Occipital lobe (tissue), 2 donors: ENCODE data around the gene FEN1. TPM values are rescaled to one million over a fixed set of nuclear protein-coding genes. Genes with fewer than 3 reads are reported as not detected.
A peak's percentile ranks its signal among the peaks of the same experiment; 100 is the strongest.

Source experiments
- DNase-seq: peaks from one replicate; lab custom pipeline; 2025; lab: John Stamatoyannopoulos, UW
- total RNA-seq: library from RNA; depleted of rRNA; stranded (reverse); fragments of >200 nt; gene quantifications from one replicate; pipeline ENCODE4 v1.2.3, GENCODE V29; 2014

The FEN1 gene
- total RNA-seq, 1 donor from 2014 or later = 13.3 TPM

DNA sequence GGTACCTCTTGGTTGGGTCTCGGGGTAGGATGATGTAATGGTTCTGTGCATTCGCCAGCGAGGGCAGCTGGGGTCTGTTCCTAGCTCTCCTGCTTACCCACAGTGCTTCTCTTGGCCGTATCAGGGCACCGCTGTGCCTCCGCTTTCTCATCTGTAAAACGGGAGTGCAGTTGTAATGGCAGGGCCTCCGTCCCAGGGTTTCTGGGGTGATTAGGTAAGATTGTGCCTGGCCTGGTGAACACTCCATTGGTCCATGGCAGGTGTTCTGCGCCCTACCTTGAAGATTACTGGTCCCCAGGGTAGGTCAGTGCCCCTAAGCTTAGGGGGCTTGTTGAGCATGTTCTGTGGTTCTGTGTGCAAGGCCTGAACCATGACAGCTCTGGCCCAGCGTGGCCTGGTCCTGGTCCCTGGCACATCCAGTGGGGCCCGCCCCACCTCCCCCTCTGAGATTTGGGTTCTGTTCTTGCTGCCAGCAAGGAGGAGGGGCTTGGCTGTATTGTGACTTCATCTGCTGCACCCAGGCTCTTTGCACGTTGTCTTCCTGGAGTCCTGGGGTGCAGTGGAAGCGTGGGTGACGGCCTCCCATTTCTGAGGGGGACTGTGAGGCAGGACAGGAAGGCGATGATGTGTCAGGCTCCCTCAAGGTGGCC, 35.4 kb upstream of the FEN1 start:
- no peak for DNase-seq

DNA sequence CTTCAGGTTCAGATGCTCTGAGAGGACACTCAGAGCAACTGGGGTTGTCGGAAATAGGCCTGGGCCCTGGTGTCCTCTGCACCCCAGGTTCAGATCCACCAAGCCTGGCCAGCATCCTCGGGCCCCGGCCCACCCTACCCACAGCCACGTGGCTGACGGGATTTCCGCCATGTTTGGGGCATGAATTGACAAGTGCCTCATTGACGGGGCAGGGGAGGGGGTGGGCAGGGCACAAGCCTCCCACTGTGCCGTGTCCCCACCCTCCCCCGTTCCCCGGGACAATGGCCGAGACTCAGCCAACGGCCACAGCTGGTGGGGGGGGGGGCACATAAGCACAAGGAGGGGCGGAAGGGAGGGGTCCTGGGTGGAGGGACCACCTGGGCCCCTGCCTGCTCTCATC, 31.8 kb upstream of the FEN1 start:
- peak; percentile 71 for DNase-seq

DNA sequence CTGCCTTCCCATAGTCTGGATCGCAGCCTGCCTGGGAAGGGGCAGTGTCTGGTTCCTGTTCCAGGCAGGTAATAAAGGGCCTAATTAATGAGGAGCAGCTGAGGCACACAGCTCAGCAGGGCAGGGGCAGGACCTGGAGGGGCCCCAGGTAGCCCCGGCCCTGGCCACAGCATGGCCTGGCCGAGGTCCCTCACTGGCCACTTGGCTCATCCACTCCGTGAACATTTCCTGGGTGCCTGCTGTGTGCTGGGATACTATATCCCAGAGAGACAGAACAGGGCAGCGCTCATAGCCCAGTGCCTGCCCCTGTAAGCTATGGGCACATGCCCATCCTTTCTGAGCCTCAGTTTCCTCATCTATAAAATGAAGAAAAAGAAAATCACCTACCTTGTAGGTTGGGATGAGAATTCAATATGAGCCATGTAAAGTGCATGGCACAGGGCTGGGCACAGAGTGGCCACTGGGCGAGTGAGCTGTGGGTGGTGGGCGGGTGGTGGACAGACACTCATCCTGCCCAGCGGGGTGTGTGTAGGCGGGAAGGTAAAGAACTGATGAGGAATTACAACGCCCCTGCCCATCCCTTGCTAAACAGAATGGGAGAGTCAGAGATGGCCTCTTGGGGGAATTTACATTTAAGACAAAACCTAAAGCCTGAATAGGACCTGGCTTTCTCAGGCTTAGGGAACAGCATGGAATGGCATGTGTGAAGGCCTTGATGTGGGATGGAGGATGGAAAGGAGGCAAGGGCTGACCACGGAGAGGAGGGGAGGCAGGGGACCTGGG, 31.1 kb upstream of the FEN1 start:
- DNase-seq = no peak

DNA sequence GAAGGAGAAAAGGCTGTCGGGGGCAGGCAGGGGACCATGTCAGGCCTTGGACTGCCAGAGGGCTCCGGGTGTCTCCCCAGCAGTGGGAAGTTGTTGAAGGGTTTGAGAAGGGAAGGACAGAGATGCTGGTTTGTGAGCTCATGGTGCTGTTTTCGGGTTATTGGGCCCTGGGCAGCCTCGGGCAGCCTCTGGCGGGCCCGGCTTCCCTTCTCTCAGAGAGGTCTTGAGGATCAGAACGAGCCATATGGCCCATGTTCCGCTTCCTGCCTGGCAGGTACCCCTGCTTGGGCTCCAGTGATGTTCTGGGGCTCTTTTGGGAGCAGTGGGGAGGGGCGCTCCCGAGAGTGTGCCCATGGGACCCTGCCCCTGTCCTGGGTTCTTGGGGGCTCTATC, 30.5 kb upstream of the FEN1 start:
- no peak for DNase-seq

DNA sequence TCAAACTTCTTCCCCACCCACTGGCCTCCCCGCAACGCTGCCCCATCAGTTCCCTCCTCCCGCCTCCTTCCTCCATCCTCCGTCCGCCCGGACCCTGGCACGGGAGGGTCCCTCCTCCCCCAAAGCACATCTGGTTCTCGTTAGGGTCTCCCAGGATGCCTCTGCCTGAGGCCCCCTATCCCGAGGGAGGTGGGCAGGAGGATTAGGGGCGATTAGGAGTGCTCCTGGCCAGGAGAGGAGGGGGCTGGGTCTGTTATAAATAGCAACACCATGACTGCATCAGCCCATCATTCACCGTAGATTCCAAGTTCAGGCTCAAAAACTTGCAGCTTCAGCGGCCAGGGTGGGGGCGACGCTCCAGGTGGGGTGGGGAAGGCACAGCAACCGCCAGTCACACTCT, 29.9 kb upstream of the FEN1 start:
- no peak for DNase-seq

DNA sequence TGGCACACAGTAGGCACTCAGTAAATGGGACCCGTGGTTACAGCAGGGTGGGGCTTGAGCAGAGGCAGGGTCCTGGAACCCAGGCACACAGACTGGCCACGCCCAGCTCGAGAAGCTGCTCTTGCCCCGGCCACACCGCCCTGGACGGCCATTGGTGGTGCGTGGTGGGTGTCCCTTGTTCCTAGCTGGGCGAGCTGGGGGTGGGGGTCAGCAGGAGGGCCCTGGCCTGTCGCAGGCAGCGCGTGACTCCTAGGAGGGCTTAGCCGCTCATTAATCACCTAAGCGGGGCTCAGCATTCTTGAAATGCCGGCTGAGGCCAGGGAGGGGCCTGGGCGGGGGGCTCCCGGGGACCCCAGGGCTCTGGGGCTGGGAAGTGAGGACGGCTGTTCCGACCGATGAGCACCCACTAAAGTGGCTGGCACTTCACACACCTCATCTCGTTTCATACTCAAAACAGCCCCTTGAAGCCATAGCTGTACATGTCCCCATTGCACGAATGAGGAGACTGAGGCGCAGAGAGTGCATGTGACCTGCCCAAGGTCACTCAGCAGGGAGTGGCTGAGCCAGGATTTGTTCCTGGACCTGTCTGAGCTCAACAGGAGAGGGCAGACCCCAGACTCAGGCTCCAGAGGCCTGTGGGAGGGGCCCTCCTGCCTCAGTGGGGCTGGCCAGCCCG, 28.6 kb upstream of the FEN1 start:
- no peak for DNase-seq

DNA sequence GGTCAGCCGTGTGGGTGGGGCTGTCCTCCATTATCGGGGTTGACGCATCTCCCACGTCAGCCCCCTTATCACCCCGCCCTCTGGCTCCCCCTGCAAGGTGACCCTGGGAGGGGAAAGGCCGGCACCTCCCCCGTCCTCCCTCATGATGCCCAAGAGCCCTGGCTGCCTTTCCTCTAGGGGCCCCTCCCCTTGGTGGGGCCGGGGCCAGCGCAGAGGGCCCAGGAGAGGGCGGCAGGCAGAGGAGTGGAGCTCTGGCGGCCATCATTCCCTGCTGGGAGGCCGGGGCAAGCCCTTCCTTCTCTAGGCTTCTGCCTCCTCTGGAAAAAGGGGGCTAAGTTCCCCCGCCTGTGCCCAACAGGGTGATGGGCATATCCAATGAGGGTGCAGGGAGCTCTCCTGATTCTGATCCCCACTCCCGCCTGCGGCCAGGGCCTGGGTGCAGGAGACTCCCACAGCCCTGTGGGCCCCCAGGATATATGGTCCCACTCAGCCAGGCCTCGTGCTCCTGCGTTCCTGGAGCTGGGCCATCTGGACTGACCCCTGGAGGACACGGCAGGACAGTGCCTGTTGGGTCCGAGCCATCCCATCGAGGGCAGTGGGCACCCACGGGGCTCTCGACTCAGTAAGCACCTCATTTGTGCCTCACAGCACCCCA, 28.0 kb upstream of the FEN1 start:
- no peak for DNase-seq

DNA sequence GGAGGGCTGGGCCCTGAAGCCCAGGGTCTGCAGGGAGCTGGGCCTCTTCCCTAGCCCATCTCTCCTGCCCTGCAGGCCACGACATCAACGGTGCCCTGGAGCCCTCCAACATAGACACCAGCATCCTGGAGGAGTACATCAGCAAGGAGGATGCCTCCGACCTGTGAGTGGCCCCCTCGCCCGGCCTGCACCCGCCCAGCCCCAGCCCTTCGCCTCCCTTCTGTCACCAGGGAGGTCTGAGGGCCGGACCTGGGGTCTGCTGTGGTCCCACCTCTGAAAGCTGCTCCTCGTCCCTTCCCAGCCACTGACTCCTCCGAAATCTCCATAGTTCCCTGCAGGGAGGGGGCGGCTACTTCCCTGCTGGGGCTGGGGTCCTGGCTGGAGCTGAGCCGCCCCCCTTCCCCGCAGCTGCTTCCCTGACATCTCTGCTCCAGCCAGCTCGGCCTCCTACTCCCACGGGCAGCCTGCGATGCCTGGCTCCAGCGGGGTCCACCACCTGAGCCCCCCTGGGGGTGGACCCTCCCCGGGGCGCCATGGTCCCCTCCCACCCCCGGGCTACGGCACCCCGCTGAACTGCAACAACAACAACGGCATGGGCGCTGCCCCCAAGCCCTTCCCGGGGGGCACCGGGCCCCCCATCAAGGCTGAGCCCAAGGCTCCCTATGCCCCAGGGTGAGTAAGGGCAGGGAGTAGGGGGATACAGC, 27.0 kb upstream of the FEN1 start:
- DNase-seq = no peak

DNA sequence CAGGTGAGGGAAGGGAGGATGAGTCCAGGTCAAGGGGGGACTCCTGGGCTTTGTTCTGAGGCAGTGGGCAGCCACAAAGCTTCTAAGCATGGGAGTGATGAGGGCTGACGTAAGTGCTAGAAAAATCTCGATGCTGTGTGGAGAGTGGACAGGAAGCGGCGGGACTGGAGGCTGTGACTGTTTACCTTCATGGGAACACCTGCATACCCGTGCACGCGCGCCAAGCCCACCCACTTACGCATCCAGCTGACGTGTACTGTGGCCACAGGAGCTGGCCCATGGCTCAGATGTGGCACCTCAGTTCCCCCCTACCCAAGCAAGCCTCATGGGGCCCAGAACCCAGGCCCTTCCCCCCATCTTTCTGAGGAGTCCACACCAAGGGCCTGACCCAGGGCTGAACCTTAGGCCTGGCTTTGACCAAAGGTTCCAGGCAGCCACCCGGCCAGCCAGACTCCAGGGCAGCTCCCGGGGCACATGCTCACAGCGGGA, 26.3 kb upstream of the FEN1 start:
- no peak for DNase-seq

DNA sequence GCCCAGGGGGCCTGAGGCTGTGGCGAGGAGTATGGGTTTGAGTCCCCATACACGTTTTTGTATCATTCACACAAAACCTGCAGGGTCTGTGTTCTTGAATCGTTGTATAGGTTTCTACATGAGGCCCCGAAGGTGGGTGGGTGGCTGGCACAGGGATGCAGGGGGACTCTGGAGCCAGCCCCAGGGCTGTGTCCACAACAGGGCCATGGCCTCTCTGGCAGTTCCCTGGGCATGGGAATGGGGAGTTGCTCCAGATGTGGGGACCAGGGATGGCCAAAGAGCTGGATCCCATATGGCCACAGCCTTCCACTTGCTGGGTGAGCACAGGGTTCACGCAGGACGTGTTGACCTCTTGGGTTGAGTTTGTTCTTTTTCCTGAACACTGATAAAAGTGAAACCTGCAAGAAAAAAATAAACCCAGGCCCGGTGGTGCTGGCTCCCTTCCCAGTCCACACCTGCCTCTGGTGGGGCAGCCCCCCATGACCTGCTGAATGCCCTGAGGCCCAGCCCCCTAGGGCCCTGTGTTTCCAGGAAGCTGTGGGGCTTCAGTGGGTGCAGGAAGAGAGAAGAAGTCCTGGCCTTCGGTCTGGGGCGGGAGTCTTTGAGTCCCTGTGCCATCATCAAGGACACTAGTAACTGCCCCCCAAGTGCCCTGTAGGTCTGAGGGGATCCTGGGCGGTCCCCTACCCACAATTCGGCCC, 24.2 kb upstream of the FEN1 start:
- no peak for DNase-seq

DNA sequence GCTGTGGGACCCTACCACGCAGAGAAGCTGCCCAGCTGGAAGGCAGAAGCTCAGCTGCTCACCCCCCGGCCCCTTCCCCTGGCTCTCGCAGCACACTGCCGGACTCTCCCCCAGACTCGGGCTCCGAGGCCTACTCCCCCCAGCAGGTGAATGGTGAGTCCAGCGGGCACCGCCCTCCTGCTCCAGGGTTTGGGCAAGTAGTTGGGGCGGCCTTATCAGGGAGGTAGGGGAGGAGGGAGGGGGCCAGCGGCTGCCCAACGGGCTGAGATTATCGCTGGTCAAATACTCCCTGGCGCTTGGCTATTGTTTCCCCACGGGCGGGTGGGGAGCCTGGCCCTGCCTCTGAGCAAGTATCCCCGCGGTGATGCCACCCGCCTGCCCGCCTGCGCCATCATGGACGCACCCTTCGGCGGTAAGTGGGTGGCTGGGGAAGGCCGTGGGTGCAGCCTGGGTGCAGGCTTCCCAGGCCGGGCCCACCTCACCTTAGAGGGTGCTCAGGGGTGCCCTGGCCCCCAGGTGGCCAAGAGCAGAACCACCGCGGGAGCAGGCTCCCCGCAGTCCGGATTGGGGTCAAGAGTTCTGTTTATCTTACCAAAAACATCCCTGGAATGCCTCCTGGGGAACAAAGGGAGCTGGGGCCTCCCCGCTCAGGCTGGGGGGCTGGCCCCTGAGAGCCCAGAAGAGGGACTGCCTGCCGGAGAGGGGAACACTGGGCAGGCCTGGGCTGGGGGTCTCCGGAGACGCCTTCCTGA, 23.4 kb upstream of the FEN1 start:
- DNase-seq = no peak

DNA sequence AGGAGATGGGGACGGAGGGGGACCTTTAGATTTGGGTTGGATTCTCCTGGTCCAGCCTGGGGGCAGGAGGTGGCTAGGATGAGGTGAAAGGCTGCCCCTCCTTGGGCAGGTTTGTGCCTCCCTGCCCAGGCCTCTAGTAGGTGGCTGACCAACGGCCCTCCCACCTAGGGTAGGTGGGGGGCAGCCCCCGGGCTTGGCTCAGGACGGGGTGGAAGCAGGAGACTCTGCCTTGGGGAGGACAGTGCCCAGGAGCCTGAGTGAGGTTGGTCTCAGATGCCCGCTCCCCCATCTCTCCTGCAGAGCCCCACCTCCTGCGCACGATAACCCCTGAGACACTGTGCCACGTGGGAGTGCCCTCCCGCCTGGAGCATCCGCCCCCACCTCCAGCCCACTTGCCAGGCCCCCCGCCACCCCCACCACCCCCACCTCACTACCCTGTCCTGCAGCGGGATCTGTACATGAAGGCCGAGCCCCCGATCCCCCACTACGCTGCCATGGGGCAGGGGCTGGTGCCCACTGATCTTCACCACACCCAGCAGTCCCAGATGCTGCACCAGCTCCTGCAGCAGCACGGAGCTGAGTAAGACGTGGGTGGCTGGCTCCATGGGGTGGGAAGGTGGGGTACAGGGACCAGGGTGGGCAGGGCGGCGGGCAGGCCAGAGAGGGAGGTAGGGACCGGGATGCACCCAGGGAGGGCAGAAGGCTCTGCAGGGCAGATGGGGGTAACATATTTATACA, 22.6 kb upstream of the FEN1 start:
- no peak for DNase-seq

DNA sequence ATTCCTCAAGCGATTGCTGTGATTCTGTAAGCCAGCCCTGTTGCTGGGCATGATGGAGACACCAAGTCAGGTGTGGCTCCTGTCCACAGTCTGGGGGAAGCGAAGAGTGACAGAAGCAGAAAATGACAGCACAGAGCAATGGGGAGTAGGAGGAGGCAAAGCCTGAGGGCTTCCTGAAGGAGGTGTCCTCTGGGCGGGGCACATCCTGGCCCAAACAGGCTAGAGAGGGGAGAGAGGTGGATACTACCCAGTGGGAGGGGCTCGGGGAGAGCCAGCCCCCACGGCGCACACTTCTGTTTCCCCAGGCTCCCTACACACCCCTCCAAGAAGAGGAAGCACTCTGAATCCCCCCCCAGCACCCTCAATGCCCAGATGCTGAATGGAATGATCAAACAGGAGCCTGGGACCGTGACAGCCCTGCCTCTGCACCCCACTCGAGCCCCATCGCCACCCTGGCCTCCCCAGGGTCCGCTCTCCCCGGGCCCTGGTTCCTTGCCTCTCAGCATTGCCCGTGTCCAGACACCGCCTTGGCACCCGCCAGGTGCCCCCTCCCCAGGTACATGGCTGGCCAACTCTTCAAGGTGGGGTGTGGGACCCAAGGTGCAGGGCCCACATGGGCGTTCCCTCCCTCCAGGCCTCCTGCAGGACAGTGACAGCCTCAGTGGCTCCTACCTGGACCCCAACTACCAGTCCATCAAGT, 21.4 kb upstream of the FEN1 start:
- DNase-seq = no peak

DNA sequence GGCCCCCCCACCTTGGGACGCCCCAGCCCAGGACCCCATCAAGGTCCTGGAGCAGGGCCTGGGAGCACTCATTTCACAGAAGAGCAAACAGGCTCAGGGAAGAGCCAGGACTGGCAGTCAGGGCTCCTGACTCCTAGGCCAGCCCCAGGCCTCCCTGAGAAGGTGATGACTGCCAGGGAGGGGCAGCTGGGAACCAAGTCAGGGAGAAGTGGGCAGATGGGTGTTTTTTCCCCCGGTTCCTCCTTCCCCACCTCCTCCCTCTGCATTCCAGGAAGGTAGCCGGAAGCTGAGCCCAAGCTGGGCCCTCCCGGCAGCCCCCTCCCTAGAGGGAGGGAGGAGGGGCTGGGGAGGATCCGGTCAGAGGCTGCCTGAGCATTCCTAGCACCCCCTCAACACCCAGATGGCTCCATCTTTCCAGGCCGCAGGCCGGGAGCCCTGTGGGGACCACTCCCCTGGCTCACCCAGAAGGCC, 20.7 kb upstream of the FEN1 start:
- DNase-seq = no peak

DNA sequence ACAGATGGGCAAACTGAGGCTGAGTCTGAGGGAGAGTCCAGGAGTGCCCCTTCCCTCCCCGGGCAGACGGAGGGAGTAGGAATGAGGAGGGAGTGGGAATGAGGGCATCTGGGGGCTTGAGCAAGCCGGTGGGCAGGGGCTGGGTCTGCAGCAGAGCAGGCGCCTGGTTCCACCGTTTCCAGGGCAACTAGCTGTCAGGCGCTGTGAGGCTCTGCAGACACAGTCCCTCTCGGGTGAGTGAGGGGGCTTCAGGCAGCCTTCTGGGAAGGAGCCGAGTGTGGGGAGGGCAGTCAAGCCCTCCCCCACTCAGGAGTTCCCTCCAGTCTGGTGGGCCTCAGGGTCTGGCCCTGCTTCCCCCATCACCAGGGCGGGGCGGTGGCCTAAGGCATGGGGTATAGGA, 19.4 kb upstream of the FEN1 start:
- no peak for DNase-seq

DNA sequence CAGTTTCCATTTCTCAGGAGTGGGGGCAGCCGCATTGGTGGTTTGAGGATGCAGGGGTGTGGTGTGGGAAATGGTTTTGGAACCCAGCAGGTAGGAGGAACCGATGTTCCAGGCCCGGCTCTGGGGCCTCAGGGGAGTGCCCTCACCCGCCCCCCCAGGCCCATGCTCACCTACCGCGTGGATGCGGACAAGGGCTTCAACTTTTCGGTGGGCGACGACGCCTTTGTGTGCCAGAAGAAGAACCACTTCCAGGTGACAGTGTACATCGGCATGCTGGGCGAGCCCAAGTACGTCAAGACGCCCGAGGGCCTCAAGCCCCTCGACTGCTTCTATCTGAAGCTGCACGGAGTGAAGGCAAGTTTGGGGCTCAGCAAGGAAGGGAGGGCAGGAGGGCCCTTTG, 18.9 kb upstream of the FEN1 start:
- DNase-seq = no peak

DNA sequence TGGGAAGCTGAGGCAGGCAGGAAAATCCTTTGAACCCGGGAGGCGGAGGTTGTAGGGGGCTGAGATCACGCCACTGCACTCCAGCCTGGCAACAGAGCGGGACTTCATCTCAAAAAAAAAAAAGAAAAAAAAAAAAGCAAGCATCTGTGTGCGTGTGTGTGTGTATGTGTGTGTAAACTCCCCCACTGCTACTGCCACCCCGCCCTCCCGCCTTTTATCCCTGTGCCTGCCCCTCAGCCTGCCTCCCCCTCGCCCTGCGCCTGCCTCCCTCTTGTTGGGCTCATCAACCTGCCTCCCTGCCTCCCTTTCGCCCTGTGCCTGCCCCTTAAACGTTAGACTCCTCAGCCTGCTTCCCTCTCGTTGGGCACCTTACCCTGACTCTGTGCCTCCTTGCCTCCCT, 18.3 kb upstream of the FEN1 start:
- no peak for DNase-seq

DNA sequence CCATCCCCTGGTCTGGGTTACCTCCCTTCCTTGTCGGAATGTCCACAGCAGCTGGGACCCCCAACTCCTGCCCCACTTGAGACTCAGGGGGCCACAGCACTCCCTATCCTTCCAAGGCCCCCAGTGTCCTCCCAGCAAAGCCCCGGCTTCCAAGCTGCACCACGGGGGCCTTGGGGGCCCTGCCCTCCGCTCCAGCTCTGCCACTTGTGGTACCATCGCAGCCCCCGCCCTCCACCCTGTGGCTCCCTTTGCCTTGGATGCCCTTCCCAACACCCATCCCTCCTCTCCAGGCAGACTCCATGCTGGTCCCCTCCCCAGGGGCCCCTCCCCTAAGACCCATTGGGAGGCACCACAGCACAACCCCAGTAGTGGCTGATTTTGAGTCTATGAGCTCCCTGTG, 17.6 kb upstream of the FEN1 start:
- no peak for DNase-seq
